ES-I3 (cell line): Measurements from ENCODE around the gene FBXW5.

Source experiments
- H3K36me3 ChIP-seq: 2 replicates; pipeline ENCODE4 v1.6.1; 2013; ENCODE audit warnings: mild to moderate bottlenecking, low read length, control low read depth, moderate library complexity; ENCODE audit not compliant: insufficient read depth
- H3K4me1 ChIP-seq: 2 replicates; pipeline ENCODE4 v1.6.1; 2013; ENCODE audit warnings: mild to moderate bottlenecking, control low read depth, low read length; ENCODE audit not compliant: insufficient read depth
- H3K9ac ChIP-seq: 2 replicates; pipeline ENCODE4 v1.6.1; 2013; ENCODE audit warnings: low read depth, mild to moderate bottlenecking, low read length, moderate library complexity
- H3K9me3 ChIP-seq: 2 replicates; pipeline ENCODE4 v1.6.1; 2013; ENCODE audit warnings: mild to moderate bottlenecking, low read length, moderate library complexity; ENCODE audit not compliant: control insufficient read depth, insufficient read depth

The FBXW5 gene

GRCh38 chr9:136961279-136962065 is 16.9 kb upstream of the FBXW5 start:
- Histone ChIP-seq H3K9ac (no peak overlapping the region), H3K4me1 (peaks cover 11% of the 10 kb centered on the region), H3K36me3 (no peaks in the 10 kb centered on the region), H3K9me3 (no peaks in the 10 kb centered on the region)

- Histone ChIP-seq H3K36me3 (no peaks in the 10 kb centered on the region), H3K9ac (no peak overlapping the region), H3K9me3 (no peaks in the 10 kb centered on the region), H3K4me1 (peaks cover 8% of the 10 kb centered on the region)
Measured at GRCh38 chr9:136960938-136961275, 16.4 kb upstream of the FBXW5 start.

- no peaks in the 10 kb centered on the region for H3K36me3 ChIP-seq
- H3K9me3 ChIP-seq: no peaks in the 10 kb centered on the region
- no peak overlapping the region for H3K9ac ChIP-seq
- peaks cover 3% of the 10 kb centered on the region; the same call in 1 of the 2 replicates for H3K4me1 ChIP-seq
Measured at GRCh38 chr9:136960212-136960937, 15.8 kb upstream of the FBXW5 start.

GRCh38 chr9:136958898-136959850 is 14.6 kb upstream of the FBXW5 start:
- no peaks in the 10 kb centered on the region for H3K9me3 ChIP-seq

GRCh38 chr9:136958473-136958872 is 13.9 kb upstream of the FBXW5 start:
- H3K9me3 ChIP-seq: no peaks in the 10 kb centered on the region
- no peaks in the 10 kb centered on the region for H3K4me1 ChIP-seq
- H3K36me3 ChIP-seq: no peaks in the 10 kb centered on the region
- no peak overlapping the region for H3K9ac ChIP-seq

More at GRCh38 chr9:136958898-136959850, 14.6 kb upstream of the FBXW5 start:
- Histone ChIP-seq H3K9ac (no peak overlapping the region), H3K4me1 (no peaks in the 10 kb centered on the region), H3K36me3 (no peaks in the 10 kb centered on the region)

- H3K36me3 ChIP-seq: no peaks in the 10 kb centered on the region
- H3K9ac ChIP-seq: no peak overlapping the region
- H3K4me1 ChIP-seq: no peaks in the 10 kb centered on the region
- no peaks in the 10 kb centered on the region for H3K9me3 ChIP-seq
Measured at GRCh38 chr9:136957901-136958300, 13.4 kb upstream of the FBXW5 start.

GRCh38 chr9:136957461-136957860 is 12.9 kb upstream of the FBXW5 start:
- no peaks in the 10 kb centered on the region for H3K36me3 ChIP-seq
- H3K9ac ChIP-seq: no peak overlapping the region
- H3K9me3 ChIP-seq: no peaks in the 10 kb centered on the region
- no peaks in the 10 kb centered on the region for H3K4me1 ChIP-seq

GRCh38 chr9:136956604-136957003 is 12.1 kb upstream of the FBXW5 start:
- Histone ChIP-seq H3K9ac (no peak overlapping the region), H3K9me3 (no peaks in the 10 kb centered on the region), H3K4me1 (no peaks in the 10 kb centered on the region)

GRCh38 chr9:136955943-136956335 is 11.4 kb upstream of the FBXW5 start:
- no peaks in the 10 kb centered on the region for H3K36me3 ChIP-seq
- no peak overlapping the region for H3K9ac ChIP-seq
- no peaks in the 10 kb centered on the region for H3K9me3 ChIP-seq
- H3K4me1 ChIP-seq: no peaks in the 10 kb centered on the region

More at GRCh38 chr9:136956604-136957003, 12.1 kb upstream of the FBXW5 start:
- H3K36me3 ChIP-seq: no peaks in the 10 kb centered on the region

- H3K4me1 ChIP-seq: no peaks in the 10 kb centered on the region
- no peak overlapping the region for H3K9ac ChIP-seq
- H3K9me3 ChIP-seq: no peaks in the 10 kb centered on the region
- no peaks in the 10 kb centered on the region for H3K36me3 ChIP-seq
Measured at GRCh38 chr9:136955202-136955942, 10.8 kb upstream of the FBXW5 start.

GRCh38 chr9:136954270-136955083 is 9.9 kb upstream of the FBXW5 start:
- Histone ChIP-seq H3K9me3 (no peaks in the 10 kb centered on the region), H3K4me1 (no peaks in the 10 kb centered on the region)

GRCh38 chr9:136953771-136954269 is 9.3 kb upstream of the FBXW5 start:
- H3K9me3 ChIP-seq: no peaks in the 10 kb centered on the region
- H3K9ac ChIP-seq: no peak overlapping the region
- H3K36me3 ChIP-seq: no peaks in the 10 kb centered on the region
- no peaks in the 10 kb centered on the region for H3K4me1 ChIP-seq

More at GRCh38 chr9:136954270-136955083, 9.9 kb upstream of the FBXW5 start:
- no peaks in the 10 kb centered on the region for H3K36me3 ChIP-seq
- H3K9ac ChIP-seq: no peak overlapping the region
